Measurements from ENCODE around the gene SLC13A3. TPM values are rescaled to one million over a fixed set of nuclear protein-coding genes. Genes with fewer than 3 reads are reported as not detected.
"Not testable (repeated sequence)": the region's sequence is repeated elsewhere in the genome, so short reads cannot be mapped to it uniquely, and the experiment has no call there.

SLC13A3 gene
- total and polyA plus RNA-seq, 3 donors from 2014 or later = 3.2 to 9.1 (median 4.1) TPM

GRCh38 chr20:46681032-46681854 is 30.0 kb upstream of the SLC13A3 start:
- Histone ChIP-seq H3K27ac (no peak overlapping the region), H3K27me3 (no peaks in the 10 kb centered on the region), H3K4me3 (no peak overlapping the region), H3K4me1 (peaks cover 16% of the 10 kb centered on the region), H3K9me3 (no peaks in the 10 kb centered on the region), H3K36me3 (ENCODE audit: low read depth, missing control alignments) (no peaks in the 10 kb centered on the region)
- peak; percentile 85 for DNase-seq
- WGBS, 2 donors = 62% methylated on average over 14 of the region's 14 CpGs
- TF ChIP-seq CTCF (IDR thresholded peaks at IDR 0.05) (peak; percentile 75 to 92 (median 82)), POLR2A (IDR thresholded peaks at IDR 0.05) (no peak)
- intact Hi-C loops (cut with DNase I; ENCODE audit: low total_unique reads) = no loop called here

- H3K4me1 ChIP-seq = peaks cover 16% of the 10 kb centered on the region
- WGBS, 2 donors = 92 to 100% methylated on average over 2 of the region's 2 CpGs
- no peak overlapping the region for H3K27ac ChIP-seq
- intact Hi-C loops (cut with DNase I; ENCODE audit: low total_unique reads) = no loop called here
- DNase-seq = no peak
- H3K4me3 ChIP-seq = no peak overlapping the region
- TF ChIP-seq POLR2A (IDR thresholded peaks at IDR 0.05) = no peak
- no peak for TF ChIP-seq CTCF (IDR thresholded peaks at IDR 0.05)
- H3K9me3 ChIP-seq = no peaks in the 10 kb centered on the region
- no peaks in the 10 kb centered on the region for H3K27me3 ChIP-seq
- H3K36me3 ChIP-seq (ENCODE audit: low read depth, missing control alignments) = no peaks in the 10 kb centered on the region
Measured at GRCh38 chr20:46680684-46681031, 29.4 kb upstream of the SLC13A3 start.

DNA sequence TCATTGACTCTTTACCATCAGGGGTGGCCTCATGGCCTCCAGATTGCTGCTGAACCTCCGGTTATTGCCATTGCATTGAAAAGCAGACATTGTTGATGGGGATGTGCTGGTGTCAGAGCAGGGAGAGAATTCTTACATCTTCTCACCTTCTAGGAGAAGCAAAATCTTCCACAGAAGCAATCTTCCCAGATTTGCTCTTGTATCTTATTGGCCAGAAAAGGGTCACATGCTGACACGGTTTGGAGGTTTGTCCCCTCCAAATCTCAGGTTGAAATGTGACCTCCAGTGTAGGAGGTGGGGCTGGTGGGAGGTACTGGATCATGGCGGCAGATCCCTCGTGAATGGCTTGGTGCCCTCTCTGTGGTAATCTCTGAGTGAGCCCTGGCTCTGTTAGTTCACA is 27.3 kb upstream of the SLC13A3 start:
- Histone ChIP-seq H3K4me3 (no peak overlapping the region), H3K4me1 (peaks cover 13% of the 10 kb centered on the region), H3K9me3 (no peaks in the 10 kb centered on the region), H3K36me3 (ENCODE audit: low read depth, missing control alignments) (no peaks in the 10 kb centered on the region), H3K27me3 (no peaks in the 10 kb centered on the region), H3K27ac (no peak overlapping the region)
- WGBS, 2 donors = 87 to 88% methylated on average over 4 of the region's 4 CpGs
- TF ChIP-seq POLR2A (IDR thresholded peaks at IDR 0.05) (no peak), CTCF (IDR thresholded peaks at IDR 0.05) (no peak)
- intact Hi-C loops (cut with DNase I; ENCODE audit: low total_unique reads) = no loop called here
- no peak for DNase-seq

DNA sequence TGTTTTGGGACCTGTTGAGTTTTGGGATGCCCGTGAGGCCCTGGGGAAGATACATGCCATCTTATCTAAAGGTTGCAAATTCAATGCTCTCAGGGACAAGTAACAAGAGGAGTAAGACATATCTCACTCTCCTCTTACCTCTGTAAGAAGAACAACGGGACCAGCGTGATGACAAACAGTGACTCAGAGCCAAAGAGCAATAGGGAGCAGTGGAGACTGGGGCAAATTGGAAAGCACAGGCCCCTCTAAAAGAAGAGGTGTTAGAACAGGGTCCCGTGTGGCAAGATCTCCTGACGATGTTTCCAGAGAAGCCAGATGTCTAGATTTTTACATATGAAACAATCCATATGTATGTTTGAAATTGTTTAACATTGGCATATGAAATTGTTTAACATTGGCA is 26.3 kb upstream of the SLC13A3 start:
- no peak for DNase-seq
- peaks cover 5% of the 10 kb centered on the region for H3K4me1 ChIP-seq
- WGBS, 2 donors = 86 to 89% methylated on average over 5 of the region's 5 CpGs
- TF ChIP-seq CTCF (IDR thresholded peaks at IDR 0.05) = no peak
- no peak for TF ChIP-seq POLR2A (IDR thresholded peaks at IDR 0.05)
- H3K4me3 ChIP-seq = no peak overlapping the region
- no peaks in the 10 kb centered on the region for H3K27me3 ChIP-seq
- H3K9me3 ChIP-seq = no peaks in the 10 kb centered on the region
- H3K36me3 ChIP-seq (ENCODE audit: low read depth, missing control alignments) = no peaks in the 10 kb centered on the region
- intact Hi-C loops (cut with DNase I; ENCODE audit: low total_unique reads) = no loop called here
- no peak overlapping the region for H3K27ac ChIP-seq

- H3K27ac ChIP-seq; DNase-seq; H3K4me3 ChIP-seq; H3K36me3 ChIP-seq (ENCODE audit: low read depth, missing control alignments); intact Hi-C loops (cut with DNase I; ENCODE audit: low total_unique reads); H3K9me3 ChIP-seq; H3K4me1 ChIP-seq; H3K27me3 ChIP-seq: not testable (repeated sequence)
- 93% methylated on average over 9 to 13 of the region's 14 CpGs for WGBS, 2 donors
Measured at GRCh38 chr20:46676649-46677316, 25.5 kb upstream of the SLC13A3 start.
